Breast epithelium (tissue), 4 donors: ENCODE measurements around the gene DDX46. TPM values are rescaled to one million over a fixed set of nuclear protein-coding genes. Genes with fewer than 3 reads are reported as not detected.
"Not testable (repeated sequence)": the region's sequence is repeated elsewhere in the genome, so short reads cannot be mapped to it uniquely, and the experiment has no call there.

Experiments used
- DNase-seq, 2 donors: peaks; one replicate each; pipeline ENCODE4 v3.0.0-alpha.2; 2019; ENCODE audit warnings: low spot score in 2 of 2
- H3K27ac ChIP-seq, 2 donors: fragments of 200-600 bp; sonication (generic) in 1 of 2; one replicate each; pipeline ENCODE4 v1.5.1; 2016 to 2019; ENCODE audit warnings: mild to moderate bottlenecking in 1 of 2
- H3K27me3 ChIP-seq, 2 donors: fragments of 200-600 bp; sonication (generic) in 1 of 2; one replicate each; pipeline versions ENCODE4 v1.5.1 to v1.6.0; 2017 to 2019; ENCODE audit warnings: control low read depth in 1 of 2, mild to moderate bottlenecking in 1 of 2
- H3K36me3 ChIP-seq: fragments of 200-600 bp; one replicate; pipeline ENCODE4 v1.5.1; 2019
- H3K4me1 ChIP-seq, 2 donors: fragments of 200-600 bp; sonication (generic); one replicate each; pipeline ENCODE4 v1.5.1; 2016 to 2019; ENCODE audit warnings: control low read depth in 1 of 2
- H3K4me3 ChIP-seq, 3 donors: fragments of 200-600 bp; sonication (generic); 1 replicate in 2 of 3; 2 replicates in 1 of 3; pipeline ENCODE4 v1.5.1; 2016 to 2019; ENCODE audit warnings: mild to moderate bottlenecking in 3 of 3, moderate library complexity in 2 of 3
- H3K9me3 ChIP-seq, 2 donors: fragments of 200-600 bp; sonication (generic) in 1 of 2; one replicate each; pipeline ENCODE4 v1.5.1; 2016 to 2019; ENCODE audit warnings: control low read depth in 1 of 2
- CTCF ChIP-seq, 3 donors: fragments of 450-650 bp; IDR thresholded peaks; one replicate each; pipeline ENCODE4 v1.5.1; 2016 to 2017; ENCODE audit warnings: antibody characterized with exemption in 3 of 3, mild to moderate bottlenecking in 3 of 3, moderate library complexity in 3 of 3
- POLR2A ChIP-seq: fragments of 450-650 bp; IDR thresholded peaks from one replicate; pipeline ENCODE4 v1.6.1; 2016; ENCODE audit warnings: antibody characterized with exemption, mild to moderate bottlenecking, moderate library complexity
- POLR2AphosphoS5 ChIP-seq, 3 donors: sonication (generic); formaldehyde crosslinking; IDR thresholded peaks; one replicate each; pipeline ENCODE4 v1.6.1; 2017; ENCODE audit warnings: antibody characterized with exemption in 3 of 3
- intact Hi-C: fragments of 100-400 bp; cut with DNase I; formaldehyde crosslinking; loops from one replicate; pipeline ENCODE4 v1.15.1; 2023; ENCODE audit warnings: low total_unique reads
- total RNA-seq, 3 donors: library from RNA; depleted of rRNA; stranded (reverse); fragments of >200 nt; gene quantifications; one replicate each; pipeline ENCODE4 v1.1.0, GENCODE V29; 2016

The DDX46 gene
- total RNA-seq, 3 donors from 2014 or later, result 37.8 to 62.6 (median 51.1) TPM

GRCh38 chr5:134738963-134739661, 19.5 kb upstream of the DDX46 start:
- intact Hi-C loops, result no loop called here
- peak in 1 of 2 donors; percentile 28 for DNase-seq
- TF ChIP-seq CTCF (IDR thresholded peaks at IDR 0.05) (peak in 1 of 3 donors; percentile 39), POLR2A (no peak)

GRCh38 chr5:134741052-134741451, 17.5 kb upstream of the DDX46 start:
- H3K27me3 ChIP-seq, result no peaks in the 10 kb centered on the region
- TF ChIP-seq CTCF (IDR thresholded peaks at IDR 0.05), result no peak
- TF ChIP-seq POLR2AphosphoS5 (IDR thresholded peaks at IDR 0.05), result no peak
- TF ChIP-seq POLR2A, result no peak
- H3K4me1 ChIP-seq, result peaks cover 4 to 7% of the 10 kb centered on the region in 2 donors
- H3K4me3 ChIP-seq, result no peak overlapping the region
- no peak overlapping the region for H3K27ac ChIP-seq
- H3K9me3 ChIP-seq, result no peaks in the 10 kb centered on the region
- intact Hi-C loops, result no loop called here
- DNase-seq, result no peak
- H3K36me3 ChIP-seq, result no peaks in the 10 kb centered on the region

More at GRCh38 chr5:134738963-134739661, 19.5 kb upstream of the DDX46 start:
- H3K4me1 ChIP-seq, result peaks cover 4 to 7% of the 10 kb centered on the region in 2 donors
- peak overlapping the region; percentile 96 to 98 for H3K27ac ChIP-seq
- no peaks in the 10 kb centered on the region for H3K27me3 ChIP-seq
- H3K4me3 ChIP-seq, result peak overlapping the region; percentile 82 to 92 (median 88)
- H3K36me3 ChIP-seq, result no peaks in the 10 kb centered on the region
- no peaks in the 10 kb centered on the region for H3K9me3 ChIP-seq

GRCh38 chr5:134742134-134742533, 16.4 kb upstream of the DDX46 start:
- peaks cover 4 to 7% of the 10 kb centered on the region in 2 donors for H3K4me1 ChIP-seq
- no peak overlapping the region for H3K27ac ChIP-seq
- intact Hi-C loops, result no loop called here
- no peaks in the 10 kb centered on the region for H3K27me3 ChIP-seq
- no peaks in the 10 kb centered on the region for H3K9me3 ChIP-seq
- no peaks in the 10 kb centered on the region for H3K36me3 ChIP-seq
- TF ChIP-seq CTCF (IDR thresholded peaks at IDR 0.05) (no peak), POLR2A (no peak), POLR2AphosphoS5 (IDR thresholded peaks at IDR 0.05) (no peak)
- H3K4me3 ChIP-seq, result no peak overlapping the region
- no peak for DNase-seq

GRCh38 chr5:134749415-134749814, 9.2 kb upstream of the DDX46 start:
- Histone ChIP-seq H3K27me3 (no peaks in the 10 kb centered on the region), H3K27ac (no peak overlapping the region), H3K9me3 (no peaks in the 10 kb centered on the region), H3K4me3 (no peak overlapping the region), H3K4me1 (no peaks in the 10 kb centered on the region), H3K36me3 (no peaks in the 10 kb centered on the region)
- no peak for TF ChIP-seq POLR2A
- no peak for TF ChIP-seq CTCF (IDR thresholded peaks at IDR 0.05)
- TF ChIP-seq POLR2AphosphoS5 (IDR thresholded peaks at IDR 0.05), result no peak
- no peak for DNase-seq
- intact Hi-C loops, result loop anchor here (5.0 kb wide), 1 partner anchor 422 kb away; no protein-coding TSS in a partner anchor

- intact Hi-C loops, result no loop called here
- TF ChIP-seq POLR2A, result no peak
- no peak for TF ChIP-seq CTCF (IDR thresholded peaks at IDR 0.05)
- no peak for TF ChIP-seq POLR2AphosphoS5 (IDR thresholded peaks at IDR 0.05)
- H3K27me3 ChIP-seq, result no peaks in the 10 kb centered on the region
Observed at GRCh38 chr5:134758176-134758503, 439 bp upstream of the DDX46 start.

GRCh38 chr5:134767528-134768291, 9.1 kb downstream of the DDX46 start:
- H3K27me3 ChIP-seq, H3K36me3 ChIP-seq, intact Hi-C loops, DNase-seq, H3K27ac ChIP-seq, H3K4me3 ChIP-seq, H3K9me3 ChIP-seq, H3K4me1 ChIP-seq: not testable (repeated sequence)

More at GRCh38 chr5:134758176-134758503, 439 bp upstream of the DDX46 start:
- peaks cover 0 to 13% of the 10 kb centered on the region in 2 donors for H3K4me1 ChIP-seq
- peak overlapping the region; percentile 74 to 96 (median 81) for H3K4me3 ChIP-seq
- H3K27ac ChIP-seq, result peak overlapping the region; percentile 50 to 71
- no peaks in the 10 kb centered on the region for H3K9me3 ChIP-seq
- H3K36me3 ChIP-seq, result no peaks in the 10 kb centered on the region
- no peak for DNase-seq
